ENCODE measurements around the gene GNG7.
A peak's percentile ranks its signal among the peaks of the same experiment; 100 is the strongest.

GNG7 gene

DNA sequence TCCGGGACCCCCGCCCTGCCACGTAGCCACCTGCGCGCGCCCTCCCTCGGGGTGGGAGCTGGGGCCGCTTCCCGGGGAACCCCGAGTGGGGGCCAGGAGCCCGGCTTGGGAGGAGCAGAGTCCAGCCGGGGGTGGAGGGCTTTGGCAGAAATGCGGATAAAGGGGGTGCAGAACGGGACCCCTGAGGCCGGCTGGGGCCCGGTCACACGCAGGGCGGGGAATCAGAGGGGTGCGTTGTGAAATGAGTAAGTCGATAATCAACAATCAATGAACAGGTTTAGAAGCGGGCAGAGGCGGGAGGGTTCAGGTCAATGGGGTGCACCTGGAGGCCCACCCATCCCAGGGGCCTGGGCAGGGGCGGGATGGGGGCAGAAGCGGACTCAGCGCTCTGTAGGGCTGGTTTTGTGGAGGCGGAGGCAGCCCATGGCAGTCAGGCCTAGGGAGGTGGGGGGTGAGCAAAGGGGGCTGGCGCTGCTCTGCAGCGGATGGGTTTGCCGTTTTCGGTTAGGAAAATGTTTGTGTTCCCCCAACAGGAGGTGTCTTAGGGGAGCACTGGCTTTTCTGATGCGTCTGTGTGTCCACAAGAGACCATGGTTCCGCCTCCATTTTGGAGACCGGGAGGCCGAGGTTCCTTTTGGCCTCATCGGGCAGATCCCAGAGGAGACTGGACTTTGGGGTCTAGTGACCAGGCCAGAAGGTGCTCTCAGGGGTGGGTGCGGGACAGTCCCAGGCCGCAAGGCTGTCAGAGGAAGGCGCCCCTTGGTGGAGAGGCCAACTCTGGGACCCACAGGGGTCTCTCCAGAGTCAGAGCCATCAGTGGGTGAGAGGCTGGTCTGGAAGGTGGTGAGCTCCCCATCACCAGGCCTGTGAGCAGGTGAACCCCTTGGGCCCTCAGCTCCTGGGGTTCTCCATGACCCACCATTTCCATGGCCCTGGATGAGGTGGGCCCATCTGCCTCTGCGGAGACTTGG lies 19.4 kb upstream of the GNG7 start:
- DNase-seq (ENCODE audit: insufficient read length, low spot score) (no peak), FAIRE-seq (no peak)
- TF ChIP-seq TAF1 (IDR thresholded peaks at IDR 0.05; ENCODE audit: low read depth, low read length) = no peak
- no peak for TF ChIP-seq PAX5 (IDR thresholded peaks at IDR 0.05; ENCODE audit: insufficient read depth, low read length, severe bottlenecking)
- no peak for TF ChIP-seq POLR2AphosphoS5 (IDR thresholded peaks at IDR 0.05; ENCODE audit: low read depth, low read length)
- no peak for TF ChIP-seq SPI1 (IDR thresholded peaks at IDR 0.05; ENCODE audit: low read depth, low read length)
- no peak for TF ChIP-seq POU2F2 (IDR thresholded peaks at IDR 0.05; ENCODE audit: low read depth, low read length)
- TF ChIP-seq POLR2A (IDR thresholded peaks at IDR 0.05; ENCODE audit: low read depth, low read length) = no peak

- FAIRE-seq (no peak), DNase-seq (ENCODE audit: insufficient read length, low spot score) (no peak)
- TF ChIP-seq POLR2AphosphoS5 (IDR thresholded peaks at IDR 0.05; ENCODE audit: low read depth, low read length) (no peak), TAF1 (IDR thresholded peaks at IDR 0.05; ENCODE audit: low read depth, low read length) (no peak), PAX5 (IDR thresholded peaks at IDR 0.05; ENCODE audit: insufficient read depth, low read length, severe bottlenecking) (no peak), SPI1 (IDR thresholded peaks at IDR 0.05; ENCODE audit: low read depth, low read length) (no peak), POU2F2 (IDR thresholded peaks at IDR 0.05; ENCODE audit: low read depth, low read length) (no peak), POLR2A (IDR thresholded peaks at IDR 0.05; ENCODE audit: low read depth, low read length) (no peak)
These were observed 18.5 kb upstream of the GNG7 start, which contains the start of gene DIRAS1 for GRCh38 chr19:2720777-2721569. TSS of gene DIRAS1 (minus strand) at chr19:2721372. CDS start at chr19:2717806, 3,566 bp downstream.

DNA sequence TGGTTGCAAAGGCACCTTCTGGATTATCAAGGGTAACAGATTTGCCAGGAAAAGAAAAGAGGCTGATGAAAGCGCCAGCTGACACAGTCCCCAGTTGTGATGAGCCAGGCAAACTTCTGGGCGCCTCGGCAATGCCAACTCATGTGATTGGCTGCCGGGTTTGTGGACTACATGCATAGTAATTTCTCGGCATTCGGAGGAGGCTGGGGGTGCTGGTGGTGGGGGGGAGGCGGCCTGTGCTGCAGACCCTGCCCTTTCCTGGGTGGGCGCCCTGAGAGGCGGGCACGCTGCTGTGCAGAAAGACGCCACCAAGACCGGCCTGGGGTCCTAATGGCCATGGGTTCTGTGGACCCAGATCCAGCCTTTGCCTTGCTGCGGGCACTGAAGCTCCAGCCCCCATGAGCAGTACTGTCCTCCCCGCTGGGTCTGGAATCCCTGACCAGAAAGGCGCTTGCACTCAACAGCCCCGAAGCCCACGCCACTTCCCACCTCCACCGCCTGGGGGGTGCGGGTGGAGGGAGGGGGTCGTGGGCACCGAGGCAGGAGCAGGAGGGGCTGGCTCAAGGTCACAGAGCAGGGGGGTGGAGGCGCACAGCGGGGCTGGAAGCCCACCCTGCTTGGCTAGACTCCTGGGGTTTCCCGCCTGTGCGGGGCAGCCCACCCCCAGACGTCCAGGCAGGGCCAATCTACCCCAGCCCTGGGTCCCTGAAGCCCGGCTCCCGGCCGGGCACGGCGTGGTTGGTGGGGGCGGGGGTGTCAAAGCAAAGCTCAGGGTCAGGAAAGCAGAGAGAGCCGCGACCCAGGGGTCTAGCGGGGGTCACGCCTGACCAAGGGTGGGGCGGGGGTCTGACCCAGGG lies 17.7 kb upstream of the GNG7 start:
- FAIRE-seq = peak; percentile 13
- DNase-seq (ENCODE audit: insufficient read length, low spot score) = no peak
- no peak for TF ChIP-seq POU2F2 (IDR thresholded peaks at IDR 0.05; ENCODE audit: low read depth, low read length)
- TF ChIP-seq SPI1 (IDR thresholded peaks at IDR 0.05; ENCODE audit: low read depth, low read length) = no peak
- TF ChIP-seq POLR2A (IDR thresholded peaks at IDR 0.05; ENCODE audit: low read depth, low read length) = no peak
- TF ChIP-seq PAX5 (IDR thresholded peaks at IDR 0.05; ENCODE audit: insufficient read depth, low read length, severe bottlenecking) = no peak
- no peak for TF ChIP-seq TAF1 (IDR thresholded peaks at IDR 0.05; ENCODE audit: low read depth, low read length)
- TF ChIP-seq POLR2AphosphoS5 (IDR thresholded peaks at IDR 0.05; ENCODE audit: low read depth, low read length) = no peak

DNA sequence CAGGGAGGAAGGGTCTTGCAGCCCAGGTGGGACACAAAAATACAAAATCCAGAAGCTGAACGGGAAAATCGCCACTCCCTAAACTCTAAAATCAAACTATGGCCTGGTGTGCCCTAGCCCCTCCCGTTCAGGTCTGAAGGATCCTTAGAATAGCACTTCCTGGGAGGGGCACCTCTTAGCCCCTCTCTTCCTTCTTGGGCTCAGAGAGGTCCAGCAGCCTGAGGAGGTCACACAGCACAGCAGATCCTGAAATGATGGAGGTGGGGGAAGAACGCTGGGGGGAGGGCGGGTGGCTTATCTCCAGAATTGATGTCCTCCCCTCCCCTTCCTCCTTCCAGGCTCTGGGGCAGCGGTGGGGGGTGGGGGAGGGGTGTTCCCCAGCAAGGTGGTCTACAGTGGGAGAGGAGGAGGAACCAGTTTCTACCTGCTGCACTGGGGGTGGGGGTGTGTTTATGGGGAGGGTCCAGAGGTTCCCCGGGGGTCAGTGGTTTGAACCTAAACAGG lies 16.8 kb upstream of the GNG7 start:
- TF ChIP-seq PAX5 (IDR thresholded peaks at IDR 0.05; ENCODE audit: insufficient read depth, low read length, severe bottlenecking) (no peak), POLR2AphosphoS5 (IDR thresholded peaks at IDR 0.05; ENCODE audit: low read depth, low read length) (no peak), TAF1 (IDR thresholded peaks at IDR 0.05; ENCODE audit: low read depth, low read length) (no peak), POLR2A (IDR thresholded peaks at IDR 0.05; ENCODE audit: low read depth, low read length) (no peak), POU2F2 (IDR thresholded peaks at IDR 0.05; ENCODE audit: low read depth, low read length) (no peak), SPI1 (IDR thresholded peaks at IDR 0.05; ENCODE audit: low read depth, low read length) (no peak)
- FAIRE-seq (no peak), DNase-seq (ENCODE audit: insufficient read length, low spot score) (no peak)

DNA sequence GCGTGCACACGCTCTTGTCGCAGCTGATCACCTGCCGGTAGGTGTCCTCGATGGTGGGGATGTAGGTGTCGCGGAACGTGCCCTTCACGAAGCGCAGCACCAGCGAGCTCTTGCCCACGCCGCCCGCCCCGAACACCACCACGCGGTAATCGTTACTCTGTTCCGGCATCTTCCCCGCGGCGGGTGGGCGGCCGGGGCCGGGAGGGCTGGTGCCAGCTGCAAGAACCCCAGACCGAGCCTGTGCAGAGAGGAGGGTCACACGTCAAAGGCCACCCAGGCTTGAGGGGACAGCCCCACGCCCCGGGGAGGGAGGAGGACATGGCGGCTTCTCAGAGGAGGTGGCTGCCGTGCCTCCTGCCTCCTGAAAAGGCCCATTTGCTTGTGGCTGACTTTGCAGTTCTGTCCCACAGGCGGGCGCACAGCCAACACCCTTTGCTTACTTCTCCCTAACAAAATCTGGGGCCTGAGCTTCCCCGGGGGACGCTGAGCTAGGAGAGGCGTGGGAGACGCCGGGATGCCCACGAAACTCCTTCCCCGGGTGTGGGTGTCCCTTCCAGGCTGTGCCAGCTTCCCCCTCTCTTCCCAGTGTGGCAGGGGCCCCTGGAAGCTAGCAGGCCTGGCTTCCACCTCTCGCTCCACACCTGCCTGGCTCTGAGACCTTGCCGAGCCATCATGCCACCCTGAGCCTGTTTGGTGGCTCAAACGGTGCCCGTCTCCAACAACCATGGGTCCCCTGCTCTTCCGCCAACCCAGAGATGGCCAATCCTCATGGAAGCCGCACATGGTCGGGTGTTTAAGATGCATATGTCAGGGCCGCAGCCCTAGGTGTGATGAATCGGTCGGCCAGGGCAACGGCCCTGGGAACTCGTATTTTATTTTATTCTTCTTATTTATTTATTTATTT lies 15.4 kb upstream of the GNG7 start:
- no peak for DNase-seq (ENCODE audit: insufficient read length, low spot score)
- FAIRE-seq = no peak
- TF ChIP-seq TAF1 (IDR thresholded peaks at IDR 0.05; ENCODE audit: low read depth, low read length) = no peak
- TF ChIP-seq PAX5 (IDR thresholded peaks at IDR 0.05; ENCODE audit: insufficient read depth, low read length, severe bottlenecking) = no peak
- TF ChIP-seq POU2F2 (IDR thresholded peaks at IDR 0.05; ENCODE audit: low read depth, low read length) = no peak
- TF ChIP-seq POLR2A (IDR thresholded peaks at IDR 0.05; ENCODE audit: low read depth, low read length) = no peak
- TF ChIP-seq SPI1 (IDR thresholded peaks at IDR 0.05; ENCODE audit: low read depth, low read length) = no peak
- no peak for TF ChIP-seq POLR2AphosphoS5 (IDR thresholded peaks at IDR 0.05; ENCODE audit: low read depth, low read length)

GRCh38 chr19:2716722-2717637 lies 14.5 kb upstream of the GNG7 start:
- TF ChIP-seq POLR2A (IDR thresholded peaks at IDR 0.05; ENCODE audit: low read depth, low read length) (no peak), SPI1 (IDR thresholded peaks at IDR 0.05; ENCODE audit: low read depth, low read length) (no peak), POU2F2 (IDR thresholded peaks at IDR 0.05; ENCODE audit: low read depth, low read length) (no peak), POLR2AphosphoS5 (IDR thresholded peaks at IDR 0.05; ENCODE audit: low read depth, low read length) (no peak), TAF1 (IDR thresholded peaks at IDR 0.05; ENCODE audit: low read depth, low read length) (no peak), PAX5 (IDR thresholded peaks at IDR 0.05; ENCODE audit: insufficient read depth, low read length, severe bottlenecking) (no peak)
- no peak for FAIRE-seq
- no peak for DNase-seq (ENCODE audit: insufficient read length, low spot score)

DNA sequence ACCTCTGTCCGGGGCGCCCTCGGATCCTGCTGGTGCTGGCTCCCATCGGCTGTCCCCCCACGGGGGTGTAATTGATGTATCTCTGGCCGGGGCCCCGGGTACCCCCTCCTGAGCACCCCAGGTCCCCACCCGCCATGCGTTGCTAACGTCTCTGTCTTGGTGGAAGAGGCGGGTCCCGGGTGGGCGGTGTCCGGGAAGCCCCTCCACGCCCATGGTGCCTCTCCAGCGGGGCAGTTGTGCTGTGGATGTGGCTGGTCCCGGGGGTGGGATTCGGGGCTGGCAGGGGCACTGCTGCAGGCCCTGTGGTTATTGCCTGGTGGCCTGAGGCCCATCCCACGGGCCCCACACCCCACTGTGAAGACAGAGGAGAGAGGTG lies 13.8 kb upstream of the GNG7 start:
- DNase-seq (ENCODE audit: insufficient read length, low spot score) = no peak
- TF ChIP-seq POU2F2 (IDR thresholded peaks at IDR 0.05; ENCODE audit: low read depth, low read length) = no peak
- no peak for TF ChIP-seq PAX5 (IDR thresholded peaks at IDR 0.05; ENCODE audit: insufficient read depth, low read length, severe bottlenecking)
- TF ChIP-seq TAF1 (IDR thresholded peaks at IDR 0.05; ENCODE audit: low read depth, low read length) = no peak
- no peak for TF ChIP-seq POLR2A (IDR thresholded peaks at IDR 0.05; ENCODE audit: low read depth, low read length)
- no peak for TF ChIP-seq POLR2AphosphoS5 (IDR thresholded peaks at IDR 0.05; ENCODE audit: low read depth, low read length)
- TF ChIP-seq SPI1 (IDR thresholded peaks at IDR 0.05; ENCODE audit: low read depth, low read length) = no peak
- FAIRE-seq = no peak

All from GM12891 (cell line).